ENCODE results near the gene CA11.
A peak's percentile ranks its signal among the peaks of the same experiment; 100 is the strongest.
"Not testable (repeated sequence)": the region's sequence is repeated elsewhere in the genome, so short reads cannot be mapped to it uniquely, and the experiment has no call there.

CA11 gene

DNA sequence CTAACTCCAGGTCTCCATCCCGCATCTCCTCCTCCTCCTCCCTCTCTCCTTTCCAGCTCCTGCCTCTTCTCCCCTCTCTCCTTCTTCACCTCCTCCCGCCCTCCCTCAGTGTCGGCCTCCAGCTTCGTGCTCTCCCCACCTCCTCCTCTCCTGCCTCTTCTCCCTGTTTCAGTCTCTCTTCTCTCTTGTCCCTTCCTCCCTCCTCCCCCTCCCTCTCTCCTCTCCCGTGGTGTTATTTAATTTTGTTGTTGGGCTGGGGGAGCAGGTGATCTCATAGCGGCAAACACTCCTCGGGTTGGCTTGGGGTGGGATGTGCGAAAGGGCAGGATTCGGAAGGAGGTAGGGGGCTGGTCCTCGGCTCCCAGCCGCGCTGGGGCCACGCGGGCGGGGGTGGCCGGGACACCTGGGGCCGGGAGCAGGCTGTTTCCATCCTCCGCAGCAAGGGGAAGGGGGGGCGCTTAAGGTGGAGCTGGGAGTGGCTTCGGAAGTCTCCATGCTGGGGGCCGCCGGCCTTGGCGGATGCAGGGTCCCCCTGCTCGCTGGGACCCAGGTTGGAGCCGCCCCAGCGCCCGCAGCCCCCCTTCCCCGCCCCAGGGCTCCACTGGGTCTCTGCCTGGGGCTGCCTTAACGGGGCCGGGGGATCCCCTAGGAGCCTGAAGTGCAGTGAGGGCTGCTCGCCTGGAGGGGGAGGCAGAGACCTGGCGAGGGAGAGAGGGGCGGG is at the start of gene CA11:
Gene CA11 (minus strand): TSS at position 187 of the 721 bp plus-strand sequence. CDS start 555 bp downstream, outside the sequence.
- no peak for DNase-seq (ENCODE audit: low read depth)

DNA sequence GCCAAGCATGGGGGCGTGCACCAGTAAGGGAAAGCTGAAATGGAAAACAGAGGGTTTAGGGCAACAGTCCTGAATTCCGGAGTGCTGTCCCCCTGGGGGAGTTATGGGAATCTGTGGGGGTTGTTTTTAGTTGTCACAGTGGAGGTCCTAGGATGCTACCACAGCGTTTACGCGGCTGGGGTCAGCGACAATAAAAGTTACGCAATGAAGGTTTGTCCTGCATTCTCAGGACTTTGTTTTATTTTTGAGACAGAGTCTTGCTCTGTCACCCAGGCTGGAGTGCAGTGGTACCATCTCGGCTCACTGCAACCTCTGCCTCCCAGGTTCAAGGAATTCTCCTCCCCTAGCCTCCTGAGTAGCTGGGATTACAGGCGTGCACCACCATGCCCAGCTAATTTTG is 47.6 kb upstream of the CA11 start:
- not testable (repeated sequence) for DNase-seq (ENCODE audit: low read depth)

DNA sequence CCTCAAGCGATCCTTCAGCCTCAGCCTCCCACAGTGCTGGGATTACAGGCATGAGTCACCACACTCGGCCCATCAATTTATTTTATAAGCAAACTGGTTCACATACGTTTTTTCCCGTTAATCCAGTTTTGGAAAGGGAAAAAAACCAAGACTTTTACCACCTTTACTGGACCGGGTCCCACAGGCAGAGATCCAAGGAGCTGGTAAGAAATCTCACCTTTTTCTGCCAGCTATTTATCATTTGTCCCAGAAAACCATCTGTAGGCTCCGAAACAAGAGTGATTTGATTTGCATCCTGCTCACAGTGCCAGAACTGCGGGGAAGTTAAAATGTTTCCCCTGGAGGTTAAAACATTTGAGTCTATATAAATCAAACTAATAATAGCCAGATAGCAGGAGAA is 43.5 kb upstream of the CA11 start:
- no peak for DNase-seq (ENCODE audit: low read depth)

DNA sequence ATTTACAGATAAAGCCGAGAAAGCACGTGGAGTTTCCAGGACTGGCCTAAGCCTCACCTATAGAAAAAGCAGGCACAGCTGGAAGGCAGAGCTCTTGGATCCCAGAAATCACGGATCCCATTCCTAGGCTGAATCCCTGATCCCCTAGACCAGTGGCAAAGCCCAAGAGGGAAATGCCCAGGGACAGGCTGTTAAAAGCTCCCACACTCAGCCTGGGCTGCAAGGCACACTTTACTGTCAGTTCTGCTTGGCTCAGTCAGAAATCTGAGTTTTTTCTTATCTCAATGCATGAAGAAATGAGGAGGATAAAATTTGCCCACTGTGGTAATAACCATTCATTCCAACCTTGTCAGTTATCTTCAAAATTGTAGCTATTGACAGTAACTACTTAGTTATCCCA is 41.8 kb upstream of the CA11 start:
- no peak for DNase-seq (ENCODE audit: low read depth)

DNA sequence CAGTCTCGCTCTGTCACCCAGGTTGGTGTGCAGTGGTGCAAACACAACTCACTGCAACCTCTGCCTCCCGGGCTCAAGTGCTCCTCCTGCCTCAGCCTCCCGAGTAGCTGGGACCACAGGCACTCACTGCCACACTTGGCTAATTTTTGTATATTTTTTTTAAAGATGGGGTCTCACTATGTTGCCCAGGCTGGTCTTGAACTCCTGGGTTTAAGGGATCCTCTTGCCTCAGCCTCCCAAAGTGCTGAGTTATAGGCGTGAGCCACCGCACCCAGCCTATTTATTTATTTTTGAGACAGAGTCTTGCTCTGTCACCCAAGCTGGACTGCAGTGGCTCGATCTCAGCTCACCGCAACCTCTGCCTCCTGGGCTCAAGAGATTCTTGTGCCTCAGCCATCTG is 40.6 kb upstream of the CA11 start:
- not testable (repeated sequence) for DNase-seq (ENCODE audit: low read depth)

DNA sequence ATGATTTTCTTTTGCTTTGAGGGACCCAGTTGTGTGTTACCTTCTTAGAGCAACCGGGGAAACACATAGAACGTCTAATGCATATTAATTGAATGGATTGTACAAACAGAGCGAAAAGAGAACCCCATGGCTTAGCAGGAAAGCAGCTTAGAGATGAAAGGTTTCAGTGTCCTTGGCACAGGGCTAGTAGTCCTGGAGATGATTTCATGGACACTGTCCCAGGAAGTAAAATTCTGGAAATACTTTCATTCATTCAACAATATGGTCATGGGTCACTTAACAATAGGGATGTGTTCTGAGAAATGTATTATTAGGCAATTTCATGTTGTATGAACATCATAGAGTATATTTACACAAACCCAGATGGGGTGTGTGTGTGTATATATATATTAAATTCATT is 40.1 kb upstream of the CA11 start:
- no peak for DNase-seq (ENCODE audit: low read depth)

DNA sequence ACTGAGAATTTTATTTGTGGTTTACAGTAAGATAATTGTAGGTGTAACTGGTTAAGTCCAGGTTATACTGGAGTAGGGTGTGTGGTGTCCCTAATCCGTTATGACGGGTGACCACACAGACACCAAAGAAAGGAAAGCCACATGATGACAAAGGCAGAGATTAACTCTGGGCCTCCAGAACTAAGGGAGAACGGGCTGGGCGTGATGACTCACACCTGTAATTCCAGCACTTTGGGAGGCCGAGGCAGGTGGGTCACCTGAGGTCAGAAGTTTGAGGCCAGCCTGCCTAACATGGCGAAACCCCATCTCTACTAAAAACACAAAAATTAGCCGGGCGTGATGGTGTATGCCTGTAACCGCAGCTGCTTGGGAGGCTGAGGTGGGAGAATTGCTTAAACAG is 39.6 kb upstream of the CA11 start:
- no peak for DNase-seq (ENCODE audit: low read depth)

DNA sequence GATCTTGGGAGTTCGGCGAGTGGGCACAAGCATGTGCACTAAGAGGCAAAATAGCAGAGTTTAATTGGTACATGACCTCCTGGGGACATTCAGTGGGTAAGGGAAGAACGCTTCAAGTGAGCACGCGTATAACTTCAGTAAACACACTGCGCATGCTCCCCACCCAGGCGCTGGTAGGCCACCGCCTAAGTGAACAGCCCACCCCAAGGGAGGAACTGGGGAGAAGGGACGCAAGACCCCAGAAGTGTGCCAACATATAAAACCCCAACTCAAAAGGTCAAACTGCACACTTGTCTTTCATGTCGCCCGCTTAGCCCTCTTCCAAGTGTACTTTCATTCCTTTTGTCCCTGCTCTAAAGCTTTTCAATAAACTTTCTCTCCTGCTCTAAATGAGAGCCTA is 37.4 kb upstream of the CA11 start:
- DNase-seq (ENCODE audit: low read depth) = no peak

DNA sequence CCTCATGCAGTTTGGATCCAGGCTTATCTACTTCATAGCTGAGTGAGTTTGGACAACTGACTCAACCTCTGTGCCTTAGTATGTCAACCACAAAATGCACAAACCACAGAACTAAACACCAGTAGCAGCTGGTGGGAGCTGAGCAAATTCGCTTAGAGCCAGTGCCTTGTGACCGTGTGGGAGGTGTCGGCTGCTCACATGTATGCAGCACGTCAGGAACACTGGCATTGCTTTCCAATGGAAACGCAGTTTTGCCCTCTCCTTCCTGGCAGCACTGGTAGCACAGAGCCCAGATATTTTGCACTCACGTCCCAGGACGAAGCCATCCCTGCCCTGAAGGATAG is 35.1 kb upstream of the CA11 start:
- no peak for DNase-seq (ENCODE audit: low read depth)

DNA sequence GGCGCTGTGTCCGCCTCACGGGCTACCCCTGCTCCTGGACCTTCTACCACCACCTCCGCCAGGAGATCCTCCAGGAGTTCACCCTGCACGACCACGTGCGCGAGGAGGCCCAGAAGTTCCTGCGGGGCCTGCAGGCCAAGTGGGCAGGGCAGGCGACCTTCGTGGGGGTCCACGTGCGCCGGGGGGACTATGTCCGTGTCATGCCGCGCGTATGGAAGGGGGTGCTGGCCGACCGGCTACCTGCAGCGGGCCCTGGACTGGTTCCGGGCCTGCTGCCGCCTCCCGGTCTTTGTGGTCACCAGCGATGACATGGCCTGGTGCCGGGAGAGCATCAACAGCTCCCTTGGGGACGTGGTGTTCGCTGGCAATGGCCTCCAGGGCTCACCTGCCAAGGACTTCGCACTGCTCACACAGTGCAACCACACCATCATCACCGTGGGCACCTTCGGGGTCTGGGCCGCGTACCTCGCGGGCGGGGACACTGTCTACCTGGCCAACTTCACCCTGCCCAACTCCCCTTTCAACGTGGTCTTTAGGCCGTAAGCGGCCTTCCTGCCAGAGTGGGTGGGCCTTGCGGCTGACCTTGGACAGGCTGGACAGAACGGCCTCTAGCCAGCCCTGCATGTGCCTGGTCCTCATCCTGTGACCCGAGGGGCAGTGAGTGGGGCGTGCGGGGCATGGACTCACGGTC is 34.6 kb upstream of the CA11 start:
- no peak for DNase-seq (ENCODE audit: low read depth)

DNA sequence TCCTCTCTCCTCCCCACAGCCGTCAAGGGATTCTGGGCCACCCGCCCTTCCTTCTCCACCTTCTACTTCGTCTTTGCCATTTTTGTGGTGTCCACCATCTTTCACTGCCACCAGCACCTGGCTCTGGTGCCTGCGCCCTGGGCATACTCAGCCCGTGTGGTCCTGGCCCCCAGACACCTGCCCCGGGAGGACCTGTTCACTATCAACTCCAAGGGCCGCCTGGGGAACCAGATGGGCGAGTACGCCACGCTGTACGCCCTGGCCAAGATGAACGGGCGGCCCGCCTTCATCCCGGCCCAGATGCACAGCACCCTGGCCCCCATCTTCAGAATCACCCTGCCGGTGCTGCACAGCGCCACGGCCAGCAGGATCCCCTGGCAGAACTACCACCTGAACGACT is 34.0 kb upstream of the CA11 start:
- DNase-seq (ENCODE audit: low read depth) = not testable (repeated sequence)

DNA sequence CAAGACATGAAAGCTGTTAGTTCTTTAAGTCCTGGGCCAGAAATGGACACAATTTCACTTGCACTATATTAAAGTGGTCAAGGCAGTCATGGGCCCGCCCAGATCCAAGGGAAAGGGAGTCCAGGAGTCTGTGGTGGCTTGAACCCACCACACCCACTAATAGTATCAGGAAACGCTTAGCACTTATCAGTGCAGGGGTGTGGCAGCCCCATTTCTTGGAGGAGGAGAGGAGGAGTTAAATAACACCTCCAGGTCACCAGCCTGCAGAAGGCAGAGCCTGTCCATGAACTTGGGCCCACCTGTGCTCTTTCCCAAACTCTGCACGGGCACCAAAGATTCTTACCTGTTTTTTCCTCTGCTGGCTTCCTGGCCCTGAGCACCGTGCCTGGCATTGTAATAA is 32.2 kb upstream of the CA11 start:
- DNase-seq (ENCODE audit: low read depth) = no peak

DNA sequence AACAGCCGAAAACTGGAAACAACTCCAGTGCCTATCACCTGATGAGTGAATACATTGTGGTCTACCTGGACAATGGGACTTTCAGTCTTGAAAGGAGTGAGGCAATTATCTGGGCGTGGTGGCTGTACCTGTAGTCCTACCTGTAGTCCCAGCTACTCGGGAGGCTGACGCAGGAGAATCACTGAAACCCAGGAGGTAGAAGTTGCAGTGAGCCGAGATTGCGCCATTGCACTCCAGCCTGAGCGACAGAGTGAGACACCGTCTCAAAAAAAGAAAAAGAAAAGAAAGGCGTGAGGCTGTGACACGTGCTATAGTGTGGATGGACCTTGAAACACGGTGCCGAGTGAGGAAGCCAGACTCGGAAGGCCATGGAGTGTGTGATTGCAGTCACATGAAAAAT is 30.9 kb upstream of the CA11 start:
- DNase-seq (ENCODE audit: low read depth) = no peak

DNA sequence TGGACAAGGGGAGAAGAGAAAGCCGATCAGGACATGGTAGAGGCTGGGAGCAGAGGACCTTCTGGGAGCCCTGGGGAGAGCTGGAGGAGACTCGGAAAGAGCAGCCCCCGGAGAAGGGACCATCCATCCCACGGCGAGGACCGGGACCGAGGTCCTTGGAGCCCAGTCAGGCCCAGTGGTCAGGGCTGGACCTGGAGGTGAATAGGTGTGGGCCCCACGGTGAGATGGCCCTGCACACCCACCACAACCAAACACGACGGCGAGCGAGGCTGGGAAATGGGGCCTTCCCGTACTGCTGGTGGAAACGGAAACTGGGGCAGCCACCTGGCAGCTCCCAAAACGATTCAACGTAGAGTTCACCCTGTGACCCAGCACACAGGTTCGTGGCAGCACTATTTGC is 30.5 kb upstream of the CA11 start:
- no peak for DNase-seq (ENCODE audit: low read depth)

DNA sequence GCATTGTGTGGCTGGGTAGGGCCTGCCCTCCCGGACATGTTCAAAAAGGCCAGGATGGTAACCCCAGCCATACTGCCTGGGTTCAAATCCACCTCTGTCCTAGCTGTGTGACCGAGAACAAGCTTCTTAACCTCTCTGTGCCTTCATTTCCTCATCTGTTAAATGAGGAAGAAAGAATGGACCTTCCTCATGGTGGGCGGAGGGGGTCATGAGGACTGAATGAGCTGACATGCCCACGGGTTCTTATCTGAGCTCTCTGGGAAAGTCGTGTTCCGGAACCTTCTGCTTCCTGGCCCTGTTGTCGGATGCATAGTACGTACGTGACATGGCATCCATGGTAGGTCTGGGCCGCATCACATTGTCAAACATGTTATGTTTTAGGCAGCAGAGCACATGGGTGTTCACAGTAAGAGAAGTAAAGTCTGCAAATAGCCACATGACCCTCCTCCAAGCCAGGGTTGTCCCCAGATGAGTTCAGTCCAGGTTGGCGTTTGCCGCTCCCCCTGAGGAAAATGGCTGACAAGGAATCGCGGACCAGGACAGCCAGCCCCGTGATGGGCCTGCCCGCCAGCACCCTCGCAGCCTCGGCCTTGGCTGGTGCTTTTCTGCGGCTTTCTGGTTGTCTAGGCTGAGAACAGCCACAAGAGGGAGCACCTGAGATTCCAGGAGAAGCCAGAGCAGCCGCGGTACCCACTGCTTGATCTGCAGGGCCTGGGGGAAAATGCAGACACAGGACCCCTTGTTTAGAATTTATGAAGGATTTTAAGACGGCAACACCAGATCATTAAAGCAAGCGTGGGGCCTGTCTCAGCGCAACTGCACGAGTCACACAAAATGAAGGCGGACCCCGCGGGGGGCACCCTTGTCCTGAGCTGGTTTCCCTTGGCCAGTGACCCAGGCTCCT is 29.2 kb upstream of the CA11 start:
- peak; percentile 54 for DNase-seq (ENCODE audit: low read depth)

DNA sequence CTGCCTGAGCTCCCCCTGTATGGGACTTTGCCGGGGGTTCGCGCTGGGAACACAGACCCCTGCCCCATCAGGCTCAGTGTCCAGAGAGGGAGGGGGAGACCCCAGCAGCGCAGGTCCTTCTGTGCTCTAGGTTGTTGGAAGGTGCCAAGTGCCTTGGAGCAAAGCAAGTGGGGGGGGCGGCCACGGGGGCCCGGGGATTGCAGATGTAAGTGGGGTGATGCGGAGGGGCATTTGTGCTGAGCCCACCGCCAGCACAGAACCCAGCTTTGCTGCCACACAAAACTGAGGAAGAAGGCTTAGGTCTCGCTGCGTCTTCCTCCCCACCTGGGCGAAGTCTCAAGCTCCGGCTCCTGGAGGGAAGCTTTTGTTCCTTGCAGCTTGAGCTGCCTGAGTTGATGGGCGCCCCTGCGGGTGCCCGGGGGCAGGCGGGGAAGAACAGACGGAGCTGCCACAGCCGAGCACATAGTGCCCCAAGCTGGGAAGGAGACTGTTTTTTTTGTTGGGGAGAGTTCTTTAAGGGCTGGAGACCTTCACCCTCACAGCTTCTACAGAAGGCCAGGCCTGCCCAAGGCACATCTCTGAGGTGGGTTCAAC is 28.3 kb upstream of the CA11 start:
- DNase-seq (ENCODE audit: low read depth) = no peak

DNA sequence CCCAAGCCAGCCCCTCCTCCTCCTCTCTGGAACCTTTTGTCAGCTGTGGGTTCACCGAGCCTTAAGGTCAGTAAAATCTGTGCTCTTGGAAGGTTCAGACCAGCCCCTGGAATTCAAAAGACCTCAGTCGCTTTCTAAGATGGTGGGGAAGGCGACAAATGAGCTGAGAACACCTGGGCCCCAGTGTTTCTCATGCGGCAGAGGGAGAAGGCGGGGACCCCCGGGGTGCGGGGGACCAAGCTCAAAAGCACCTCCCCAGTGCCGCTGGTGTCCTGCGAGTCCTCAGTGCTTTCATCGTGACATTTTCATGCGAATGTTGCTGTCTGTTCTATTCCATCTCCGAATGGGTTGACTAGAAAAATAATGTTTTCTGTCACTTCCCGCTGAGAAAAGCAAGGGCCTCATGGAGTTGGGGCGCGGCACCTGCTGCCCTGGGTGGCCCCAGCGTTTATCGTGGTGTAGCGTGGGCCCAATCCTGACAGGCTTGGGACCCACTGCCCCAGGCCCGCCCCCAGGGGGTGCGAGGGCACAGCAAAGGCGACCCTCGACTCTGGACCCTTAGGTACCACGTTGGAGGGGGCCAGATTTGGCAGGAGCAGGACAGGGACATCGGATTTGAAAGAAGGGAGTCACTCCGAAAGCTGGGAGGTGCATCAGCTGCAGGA is 27.6 kb upstream of the CA11 start:
- no peak for DNase-seq (ENCODE audit: low read depth)

DNA sequence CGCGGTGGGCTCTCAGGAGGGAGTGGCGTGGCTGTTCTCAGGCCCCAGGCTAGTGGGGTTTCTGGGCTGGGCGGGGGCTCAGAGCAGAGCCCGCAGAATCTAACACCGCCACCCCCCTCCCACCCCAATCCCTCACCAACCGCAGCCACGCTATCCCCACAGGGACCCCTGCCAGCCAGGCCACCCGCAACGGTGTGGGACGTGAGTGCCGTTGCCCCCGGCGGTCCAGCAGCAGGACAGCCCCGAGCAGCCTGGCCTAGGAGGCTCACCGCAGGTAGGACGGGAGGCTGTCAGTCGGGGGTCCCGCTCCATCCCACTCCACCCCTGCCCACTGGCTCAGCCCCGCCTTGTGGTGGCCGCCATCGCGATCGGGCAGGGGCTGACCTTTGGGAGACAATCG is 27.0 kb upstream of the CA11 start, which contains the start of gene NTN5:
Gene NTN5 (minus strand): TSS at position 24 of the 400 bp plus-strand sequence. CDS start 2,031 bp downstream, outside the sequence.
- no peak for DNase-seq (ENCODE audit: low read depth)

DNA sequence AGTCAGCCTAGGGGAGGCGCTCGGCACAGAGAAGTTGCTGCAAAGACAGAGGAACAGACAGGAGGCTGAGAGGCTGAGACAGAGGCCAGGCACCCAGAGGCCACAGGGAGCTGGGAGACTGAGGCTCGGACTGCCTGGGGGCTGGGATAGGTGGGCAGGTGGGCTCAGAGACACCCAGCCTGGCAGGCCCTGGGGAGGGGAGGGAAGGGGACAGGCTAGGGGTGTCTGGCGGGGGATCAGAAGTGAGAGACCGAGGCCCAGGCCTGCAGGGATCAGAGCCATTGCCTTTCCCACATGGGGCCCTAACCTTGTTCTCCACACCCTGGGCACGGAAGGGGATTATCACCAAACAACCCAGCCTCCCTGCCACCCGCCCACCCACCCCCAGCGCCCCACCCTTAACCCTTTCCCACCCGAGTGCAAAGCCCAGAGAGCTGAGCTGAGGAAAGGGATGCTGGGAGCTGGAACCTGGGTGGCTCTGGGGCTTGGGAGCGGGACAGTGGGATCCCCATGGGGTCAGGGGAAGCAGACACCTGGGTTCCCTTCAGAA is 25.5 kb upstream of the CA11 start:
- no peak for DNase-seq (ENCODE audit: low read depth)

DNA sequence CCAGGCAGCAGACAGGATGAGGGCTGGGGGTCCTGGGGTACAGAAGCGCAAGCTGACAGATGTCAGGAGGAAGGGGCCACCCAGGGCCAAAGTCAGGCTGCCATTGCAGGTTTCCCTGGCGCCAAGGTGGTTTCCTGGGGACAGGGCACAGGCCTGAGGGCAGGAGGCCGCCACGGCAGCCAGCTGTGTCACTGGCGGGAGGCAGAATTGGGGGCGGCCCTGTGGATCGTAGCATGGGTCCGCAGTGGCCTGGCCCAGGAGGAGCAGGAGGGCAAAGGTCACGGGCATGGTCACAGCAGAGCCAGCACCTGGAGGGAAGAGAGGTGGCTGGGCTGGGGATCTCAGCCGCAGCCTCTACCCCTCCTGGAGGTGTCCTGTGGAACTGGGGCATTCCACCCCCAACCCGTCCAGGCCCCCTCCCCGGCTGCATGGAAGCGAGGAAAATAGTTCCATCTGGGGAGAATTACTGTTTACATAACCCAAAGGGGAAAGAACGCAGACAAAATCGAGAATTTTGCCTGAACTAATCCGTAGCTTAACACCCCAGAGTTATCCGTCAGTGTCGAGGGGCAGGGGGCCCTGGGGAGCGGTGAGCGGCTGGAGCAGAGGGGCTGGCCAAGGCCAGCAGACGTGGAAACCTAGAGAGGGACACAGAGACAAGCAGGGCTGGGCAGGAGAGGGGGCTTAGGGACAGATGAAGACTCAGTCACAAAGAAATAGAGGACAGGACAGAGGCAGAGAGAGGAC is 24.9 kb upstream of the CA11 start:
- no peak for DNase-seq (ENCODE audit: low read depth)

Measured in GM04504 (cell line).